Sigmoid colon (tissue), 7 donors: Measurements from ENCODE around the gene NF2. TPM values are rescaled to one million over a fixed set of nuclear protein-coding genes. Genes with fewer than 3 reads are reported as not detected.

ENCODE experiments used
- DNase-seq: peaks from one replicate; pipeline ENCODE4 v3.0.0-alpha.2; 2019
- H3K27ac ChIP-seq, 4 donors: fragments of 200-600 bp; sonication (generic); one replicate each; pipeline ENCODE4 v1.5.1; 2016 to 2019; ENCODE audit warnings: mild to moderate bottlenecking in 1 of 4
- H3K27me3 ChIP-seq, 3 donors: fragments of 200-600 bp; sonication (generic); one replicate each; pipeline ENCODE4 v1.5.1; 2019; ENCODE audit warnings: mild to moderate bottlenecking in 1 of 3
- H3K36me3 ChIP-seq, 4 donors: fragments of 200-600 bp; sonication (generic); one replicate each; pipeline ENCODE4 v1.5.1; 2016 to 2019
- H3K4me1 ChIP-seq, 4 donors: fragments of 200-600 bp; sonication (generic); one replicate each; pipeline ENCODE4 v1.5.1; 2017 to 2019
- H3K4me3 ChIP-seq, 4 donors: fragments of 200-600 bp; sonication (generic); one replicate each; pipeline ENCODE4 v1.5.1; 2017 to 2019; ENCODE audit warnings: mild to moderate bottlenecking in 2 of 4, moderate library complexity in 1 of 4
- H3K9me3 ChIP-seq, 4 donors: fragments of 200-600 bp in 3 of 4; sonication (generic) in 3 of 4; one replicate each; pipeline versions ENCODE4 v1.5.1 to v1.6.1; 2013 to 2019
- CTCF ChIP-seq, 4 experiments: fragments of 450-650 bp in 3 of 4; fragments of 200-600 bp in 1 of 4; IDR thresholded peaks; one replicate each; pipeline ENCODE4 v1.5.1; 2016 to 2019; ENCODE audit warnings: antibody characterized with exemption in 4 of 4, mild to moderate bottlenecking in 3 of 4, moderate library complexity in 2 of 4
- EP300 ChIP-seq, 4 donors: sonication (generic); formaldehyde crosslinking; IDR thresholded peaks; one replicate each; pipeline ENCODE4 v1.6.1; 2017; ENCODE audit warnings: antibody characterized with exemption in 4 of 4
- POLR2A ChIP-seq, 2 donors: fragments of 450-650 bp; IDR thresholded peaks; one replicate each; pipeline ENCODE4 v1.6.1; 2016; ENCODE audit warnings: antibody characterized with exemption in 2 of 2, mild to moderate bottlenecking in 2 of 2, moderate library complexity in 2 of 2
- POLR2AphosphoS5 ChIP-seq, 4 donors: sonication (generic); formaldehyde crosslinking; IDR thresholded peaks; one replicate each; pipeline ENCODE4 v1.6.1; 2017; ENCODE audit warnings: antibody characterized with exemption in 4 of 4
- WGBS, 2 donors: extraction: QIAGEN DNeasy Blood & Tissue Kit; methylation state at CpG; one replicate each; pipeline ENCODE4 v1.1.7; 2013; 5-methylcytosine and 5-hydroxymethylcytosine counted together
- intact Hi-C: fragments of 100-400 bp; cut with DNase I; formaldehyde crosslinking; loops from one replicate; pipeline ENCODE4 v1.15.1; 2023
- polyA plus RNA-seq, 3 donors: library from polyadenylated mRNA; stranded (reverse); fragments of 200-250 nt; gene quantifications; one replicate each; pipeline ENCODE4 v1.2.3, GENCODE V29; 2013
- total RNA-seq, 4 donors: library from RNA; depleted of rRNA; stranded (reverse); fragments of >200 nt; gene quantifications; one replicate each; pipeline ENCODE4 v1.1.0, GENCODE V29; 2016
- donor health status: healthy with polysubstance abuse.
- donor health status: Bipolar disorder and iron deficiency.
- donor health status: healthy.

NF2 gene
- total and polyA plus RNA-seq, 7 donors, result 3.6 to 34.3 (median 18.7) TPM

- H3K4me3 ChIP-seq, result no peak overlapping the region
- intact Hi-C loops, result no loop called here
- no peak overlapping the region for H3K27ac ChIP-seq
- TF ChIP-seq CTCF (IDR thresholded peaks at IDR 0.05), result no peak
- TF ChIP-seq POLR2AphosphoS5 (IDR thresholded peaks at IDR 0.05), result no peak
- TF ChIP-seq POLR2A (IDR thresholded peaks at IDR 0.05), result no peak
- no peak for TF ChIP-seq EP300 (IDR thresholded peaks at IDR 0.05)
- no peak for DNase-seq
- peaks cover 0 to 29% (median 24%) of the 10 kb centered on the region in 4 donors for H3K4me1 ChIP-seq
- no peaks in the 10 kb centered on the region for H3K27me3 ChIP-seq
- WGBS, 2 donors, result 92 to 95% methylated on average over 3 of the region's 3 CpGs
- H3K36me3 ChIP-seq, result peaks cover 0 to 4% (median 0%) of the 10 kb centered on the region in 4 donors
- H3K9me3 ChIP-seq, result no peaks in the 10 kb centered on the region
Observed at GRCh38 chr22:29606320-29606719, 2.9 kb downstream of the NF2 start.

GRCh38 chr22:29607426-29607825 is 4.0 kb downstream of the NF2 start:
- 83 to 94% methylated on average over 2 of the region's 2 CpGs for WGBS, 2 donors
- H3K4me3 ChIP-seq, result no peak overlapping the region

GRCh38 chr22:29609139-29609538 is 5.7 kb downstream of the NF2 start:
- Histone ChIP-seq H3K27ac (no peak overlapping the region), H3K9me3 (no peaks in the 10 kb centered on the region), H3K27me3 (no peaks in the 10 kb centered on the region), H3K4me1 (peaks cover 0 to 27% (median 22%) of the 10 kb centered on the region in 4 donors), H3K36me3 (peaks cover 0 to 4% (median 0%) of the 10 kb centered on the region in 4 donors), H3K4me3 (no peak overlapping the region)
- WGBS, 2 donors, result 78 to 79% methylated on average over 2 of the region's 2 CpGs
- no peak for DNase-seq
- TF ChIP-seq CTCF (IDR thresholded peaks at IDR 0.05), result no peak
- intact Hi-C loops, result no loop called here

More at GRCh38 chr22:29607426-29607825, 4.0 kb downstream of the NF2 start:
- Histone ChIP-seq H3K27me3 (no peaks in the 10 kb centered on the region), H3K4me1 (peaks cover 0 to 29% (median 24%) of the 10 kb centered on the region in 4 donors), H3K36me3 (peaks cover 0 to 4% (median 0%) of the 10 kb centered on the region in 4 donors), H3K9me3 (no peaks in the 10 kb centered on the region), H3K27ac (no peak overlapping the region)
- TF ChIP-seq EP300 (IDR thresholded peaks at IDR 0.05) (no peak), CTCF (IDR thresholded peaks at IDR 0.05) (no peak), POLR2A (IDR thresholded peaks at IDR 0.05) (no peak)
- intact Hi-C loops, result no loop called here
- no peak for DNase-seq

DNA sequence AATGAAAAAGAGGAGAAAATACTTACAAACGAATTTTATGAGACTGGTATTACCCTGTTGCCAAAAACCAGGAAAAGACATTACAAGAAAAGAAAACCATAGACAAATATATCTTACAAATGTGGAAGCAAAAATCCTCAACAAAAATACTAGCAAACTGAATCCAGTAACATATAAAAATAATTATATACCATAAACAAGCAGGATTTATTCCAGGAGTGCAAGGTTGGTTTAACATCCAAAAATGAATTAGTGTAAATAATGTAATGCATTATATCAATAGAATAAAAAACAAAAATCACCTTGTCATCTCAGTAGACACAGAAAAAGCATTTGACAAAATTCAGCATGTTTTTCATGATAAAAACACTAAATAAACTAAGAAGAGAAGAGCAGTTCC is 7.3 kb downstream of the NF2 start:
- no peak for DNase-seq
- WGBS, 2 donors, result 81 to 91% methylated on average over 1 of the region's 1 CpG
- no peak overlapping the region for H3K27ac ChIP-seq
- intact Hi-C loops, result no loop called here
- H3K27me3 ChIP-seq, result no peaks in the 10 kb centered on the region
- H3K4me1 ChIP-seq, result peaks cover 0 to 10% (median 7%) of the 10 kb centered on the region in 4 donors
- H3K4me3 ChIP-seq, result no peak overlapping the region
- peaks cover 0 to 4% (median 0%) of the 10 kb centered on the region in 4 donors for H3K36me3 ChIP-seq
- no peaks in the 10 kb centered on the region for H3K9me3 ChIP-seq
- TF ChIP-seq CTCF (IDR thresholded peaks at IDR 0.05), result no peak
- no peak for TF ChIP-seq POLR2A (IDR thresholded peaks at IDR 0.05)

DNA sequence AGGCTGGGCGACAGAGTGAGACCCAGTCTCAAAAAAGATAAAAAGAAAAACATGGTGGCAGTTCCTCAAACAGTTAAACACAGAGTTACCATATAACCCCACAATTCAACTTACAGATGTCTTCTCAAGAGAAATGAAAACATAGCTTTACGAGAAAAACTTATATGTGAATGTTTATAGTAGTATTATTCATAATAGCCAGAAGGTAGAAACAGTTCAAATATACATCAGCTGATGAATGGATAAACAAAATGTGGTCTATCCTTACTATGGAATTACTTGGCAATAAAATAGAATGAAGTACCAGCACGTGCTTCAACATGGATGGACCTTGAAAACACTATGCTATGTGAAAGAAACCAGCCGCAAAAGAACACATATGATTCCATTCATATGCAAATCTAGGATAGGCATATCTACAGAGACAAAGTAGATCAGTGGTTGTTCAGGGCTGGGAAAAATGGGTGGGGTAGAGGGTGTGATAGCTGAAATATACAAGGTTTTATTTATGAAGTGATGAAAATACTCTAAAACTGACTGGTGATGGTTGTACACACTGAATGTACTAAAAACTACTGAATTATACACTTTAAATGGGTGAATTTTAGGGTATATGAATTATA is 12.4 kb downstream of the NF2 start:
- H3K4me3 ChIP-seq, result no peak overlapping the region
- intact Hi-C loops, result no loop called here
- no peak for TF ChIP-seq EP300 (IDR thresholded peaks at IDR 0.05)
- no peaks in the 10 kb centered on the region for H3K9me3 ChIP-seq
- DNase-seq, result no peak
- no peaks in the 10 kb centered on the region for H3K36me3 ChIP-seq
- peaks cover 0 to 25% (median 20%) of the 10 kb centered on the region in 4 donors for H3K4me1 ChIP-seq
- 81 to 86% methylated on average over 4 of the region's 4 CpGs for WGBS, 2 donors
- no peak overlapping the region for H3K27ac ChIP-seq
- no peaks in the 10 kb centered on the region for H3K27me3 ChIP-seq
